Activated B cell treated with CpG ODN at 0.5 μM for 24 hours (primary cell): ENCODE data around the gene PPFIA1. TPM values are rescaled to one million over a fixed set of nuclear protein-coding genes. Genes with fewer than 3 reads are reported as not detected.

Experiments
- ATAC-seq: fragments of 200-7000 bp; cut with Tn5 transposase; one replicate; pipeline ENCODE4 v1.10.0; 2021; ENCODE audit warnings: low read depth, mild to moderate bottlenecking, moderate library complexity
- CTCF ChIA-PET: fragments of 350-600 bp; sonication (Branson Sonifier 250); formaldehyde crosslinking; loops from one replicate; lab custom pipeline; 2021; ENCODE audit warnings: antibody characterized with exemption; lab: Charles Lee
- POLR2A ChIA-PET: fragments of 350-600 bp; sonication (Branson Sonifier 250); formaldehyde crosslinking; loops from one replicate; lab custom pipeline; 2021; ENCODE audit warnings: antibody characterized with exemption; lab: Charles Lee
- DNase-seq: peaks from one replicate; pipeline ENCODE4 v3.0.0; 2022
- H3K27ac Mint-ChIP-seq: one replicate; pipeline ENCODE4 v1.8.0; 2020; ENCODE audit warnings: mixed read lengths
- H3K27me3 Mint-ChIP-seq: one replicate; pipeline ENCODE4 v1.8.0; 2021; ENCODE audit warnings: mixed read lengths
- H3K36me3 Mint-ChIP-seq: one replicate; pipeline ENCODE4 v1.8.0; 2021; ENCODE audit warnings: low read depth, mixed read lengths
- H3K4me1 Mint-ChIP-seq: one replicate; pipeline ENCODE4 v1.8.0; 2021; ENCODE audit warnings: mixed read lengths
- H3K4me3 Mint-ChIP-seq: one replicate; pipeline ENCODE4 v1.8.0; 2020; ENCODE audit warnings: mild to moderate bottlenecking, mixed read lengths
- H3K9me3 Mint-ChIP-seq: one replicate; pipeline ENCODE4 v1.8.0; 2020; ENCODE audit warnings: mixed read lengths
- intact Hi-C: fragments of 100-400 bp; cut with micrococcal nuclease; formaldehyde crosslinking; loops from one replicate; pipeline ENCODE4 v1.15.1; 2024
- total RNA-seq: library from RNA; stranded (reverse); gene quantifications from 2 replicates; pipeline ENCODE4 v1.2.3, GENCODE V29; 2022
- TF ChIP-seq, protein P1 (sequence below): fragments of 200-600 bp; IDR thresholded peaks from one replicate; pipeline ENCODE4 v1.8.0; 2022; ENCODE audit warnings: antibody characterized with exemption, mild to moderate bottlenecking

The PPFIA1 gene
- total RNA-seq, 1 donor from 2014 or later, result 53.3 TPM

GRCh38 chr11:70313945-70314344 is 43.5 kb downstream of the PPFIA1 start:
- TF ChIP-seq, protein P1, sequence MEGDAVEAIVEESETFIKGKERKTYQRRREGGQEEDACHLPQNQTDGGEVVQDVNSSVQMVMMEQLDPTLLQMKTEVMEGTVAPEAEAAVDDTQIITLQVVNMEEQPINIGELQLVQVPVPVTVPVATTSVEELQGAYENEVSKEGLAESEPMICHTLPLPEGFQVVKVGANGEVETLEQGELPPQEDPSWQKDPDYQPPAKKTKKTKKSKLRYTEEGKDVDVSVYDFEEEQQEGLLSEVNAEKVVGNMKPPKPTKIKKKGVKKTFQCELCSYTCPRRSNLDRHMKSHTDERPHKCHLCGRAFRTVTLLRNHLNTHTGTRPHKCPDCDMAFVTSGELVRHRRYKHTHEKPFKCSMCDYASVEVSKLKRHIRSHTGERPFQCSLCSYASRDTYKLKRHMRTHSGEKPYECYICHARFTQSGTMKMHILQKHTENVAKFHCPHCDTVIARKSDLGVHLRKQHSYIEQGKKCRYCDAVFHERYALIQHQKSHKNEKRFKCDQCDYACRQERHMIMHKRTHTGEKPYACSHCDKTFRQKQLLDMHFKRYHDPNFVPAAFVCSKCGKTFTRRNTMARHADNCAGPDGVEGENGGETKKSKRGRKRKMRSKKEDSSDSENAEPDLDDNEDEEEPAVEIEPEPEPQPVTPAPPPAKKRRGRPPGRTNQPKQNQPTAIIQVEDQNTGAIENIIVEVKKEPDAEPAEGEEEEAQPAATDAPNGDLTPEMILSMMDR, result no peak

GRCh38 chr11:70314730-70315129 is 44.2 kb downstream of the PPFIA1 start:
- ATAC-seq (peak; percentile 54), DNase-seq (peak; percentile 18)
- H3K27me3 Mint-ChIP-seq, result no peaks in the 10 kb centered on the region
- POLR2A ChIA-PET, result no interaction called here
- CTCF ChIA-PET, result no interaction called here
- H3K27ac Mint-ChIP-seq, result peak overlapping the region; percentile 8
- intact Hi-C loops, result no loop called here
- peaks cover 18% of the 10 kb centered on the region for H3K4me1 Mint-ChIP-seq
- H3K4me3 Mint-ChIP-seq, result no peak overlapping the region
- H3K36me3 Mint-ChIP-seq, result peaks cover 35% of the 10 kb centered on the region
- H3K9me3 Mint-ChIP-seq, result no peaks in the 10 kb centered on the region
- TF ChIP-seq, protein P1, result no peak

More at GRCh38 chr11:70313945-70314344, 43.5 kb downstream of the PPFIA1 start:
- no peak overlapping the region for H3K4me3 Mint-ChIP-seq
- DNase-seq (no peak), ATAC-seq (no peak)
- H3K27ac Mint-ChIP-seq, result no peak overlapping the region
- H3K9me3 Mint-ChIP-seq, result no peaks in the 10 kb centered on the region
- no peaks in the 10 kb centered on the region for H3K27me3 Mint-ChIP-seq
- intact Hi-C loops, result no loop called here
- peaks cover 18% of the 10 kb centered on the region for H3K4me1 Mint-ChIP-seq
- peaks cover 40% of the 10 kb centered on the region for H3K36me3 Mint-ChIP-seq
- ChIA-PET POLR2A (no interaction called here), CTCF (no interaction called here)

GRCh38 chr11:70315716-70316115 is 45.2 kb downstream of the PPFIA1 start:
- Mint-ChIP-seq H3K4me1 (peaks cover 18% of the 10 kb centered on the region), H3K4me3 (no peak overlapping the region), H3K27me3 (no peaks in the 10 kb centered on the region), H3K27ac (no peak overlapping the region), H3K9me3 (no peaks in the 10 kb centered on the region), H3K36me3 (peaks cover 29% of the 10 kb centered on the region)
- intact Hi-C loops, result no loop called here
- ATAC-seq, result no peak
- POLR2A ChIA-PET, result no interaction called here
- TF ChIP-seq, protein P1, result no peak
- CTCF ChIA-PET, result no interaction called here
- no peak for DNase-seq

GRCh38 chr11:70317581-70318305 is 47.3 kb downstream of the PPFIA1 start:
- Mint-ChIP-seq H3K9me3 (no peaks in the 10 kb centered on the region), H3K27me3 (no peaks in the 10 kb centered on the region), H3K36me3 (peaks cover 33% of the 10 kb centered on the region), H3K4me3 (no peak overlapping the region), H3K27ac (no peak overlapping the region), H3K4me1 (peaks cover 18% of the 10 kb centered on the region)
- ATAC-seq (no peak), DNase-seq (no peak)
- POLR2A ChIA-PET, result no interaction called here
- intact Hi-C loops, result no loop called here
- TF ChIP-seq, protein P1, result no peak
- CTCF ChIA-PET, result no interaction called here

- CTCF ChIA-PET, result no interaction called here
- H3K27ac Mint-ChIP-seq, result no peak overlapping the region
- H3K4me3 Mint-ChIP-seq, result no peak overlapping the region
- no peaks in the 10 kb centered on the region for H3K9me3 Mint-ChIP-seq
- intact Hi-C loops, result no loop called here
- POLR2A ChIA-PET, result no interaction called here
- ATAC-seq (no peak), DNase-seq (no peak)
- peaks cover 37% of the 10 kb centered on the region for H3K36me3 Mint-ChIP-seq
- TF ChIP-seq, protein P1, result no peak
- no peaks in the 10 kb centered on the region for H3K27me3 Mint-ChIP-seq
- H3K4me1 Mint-ChIP-seq, result peaks cover 10% of the 10 kb centered on the region
Measured at GRCh38 chr11:70319396-70320076, 49.0 kb downstream of the PPFIA1 start.
